ENCODE results near the gene CTDSP2. TPM values are rescaled to one million over a fixed set of nuclear protein-coding genes. Genes with fewer than 3 reads are reported as not detected.

The CTDSP2 gene
- total RNA-seq, 2 donors from 2014 or later, result 131 to 200 TPM

DNA sequence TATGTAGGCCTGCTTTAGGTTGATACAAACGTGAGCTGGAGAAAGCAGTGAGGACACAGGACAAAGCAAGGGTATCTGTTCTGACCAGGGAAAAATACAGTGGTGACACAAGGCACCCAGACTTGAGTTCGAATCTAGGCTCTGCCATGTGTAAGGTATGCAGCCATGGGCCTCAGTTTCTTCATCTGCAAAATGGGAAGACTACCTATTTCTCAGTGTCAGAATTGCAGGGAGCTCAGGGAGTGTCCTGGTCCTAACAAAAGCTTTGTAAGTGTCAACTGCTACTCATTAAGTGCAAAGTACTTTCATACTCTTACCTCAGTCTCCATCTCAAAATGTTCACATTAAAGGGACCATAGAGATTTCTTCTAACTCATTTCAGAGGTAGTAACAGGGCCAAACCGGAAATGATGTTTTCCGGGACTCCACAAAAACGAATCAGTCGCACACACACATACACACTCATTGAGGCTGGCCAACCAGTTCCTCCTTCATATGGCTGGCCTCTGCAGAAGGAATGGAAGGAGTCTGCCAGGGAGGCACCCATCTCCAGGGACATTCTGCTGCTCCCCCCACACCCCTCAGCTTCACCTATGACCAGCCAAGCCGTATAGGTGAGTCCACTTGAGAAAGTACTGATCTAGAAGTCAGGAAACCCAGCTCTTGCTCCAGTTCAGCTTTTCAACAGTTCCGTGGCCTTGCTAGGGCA, 7.8 kb downstream of the CTDSP2 start:
- H3K27me3 ChIP-seq, result no peaks in the 10 kb centered on the region
- DNase-seq, result no peak
- peak overlapping the region; percentile 66 for H3K27ac ChIP-seq
- H3K36me3 ChIP-seq, result no peaks in the 10 kb centered on the region
- H3K9ac ChIP-seq (ENCODE audit: low read depth in 2 of 2, low read length in 2 of 2), result peak overlapping the region in 1 of 2 donors; percentile 55
- no peak overlapping the region for H3K4me3 ChIP-seq
- H3K4me1 ChIP-seq, result peaks cover 91% of the 10 kb centered on the region
- H3K9me3 ChIP-seq, result no peaks in the 10 kb centered on the region
- intact Hi-C loops (cut with DNase I), result no loop called here
- TF ChIP-seq CTCF (IDR thresholded peaks at IDR 0.05), result no peak

DNA sequence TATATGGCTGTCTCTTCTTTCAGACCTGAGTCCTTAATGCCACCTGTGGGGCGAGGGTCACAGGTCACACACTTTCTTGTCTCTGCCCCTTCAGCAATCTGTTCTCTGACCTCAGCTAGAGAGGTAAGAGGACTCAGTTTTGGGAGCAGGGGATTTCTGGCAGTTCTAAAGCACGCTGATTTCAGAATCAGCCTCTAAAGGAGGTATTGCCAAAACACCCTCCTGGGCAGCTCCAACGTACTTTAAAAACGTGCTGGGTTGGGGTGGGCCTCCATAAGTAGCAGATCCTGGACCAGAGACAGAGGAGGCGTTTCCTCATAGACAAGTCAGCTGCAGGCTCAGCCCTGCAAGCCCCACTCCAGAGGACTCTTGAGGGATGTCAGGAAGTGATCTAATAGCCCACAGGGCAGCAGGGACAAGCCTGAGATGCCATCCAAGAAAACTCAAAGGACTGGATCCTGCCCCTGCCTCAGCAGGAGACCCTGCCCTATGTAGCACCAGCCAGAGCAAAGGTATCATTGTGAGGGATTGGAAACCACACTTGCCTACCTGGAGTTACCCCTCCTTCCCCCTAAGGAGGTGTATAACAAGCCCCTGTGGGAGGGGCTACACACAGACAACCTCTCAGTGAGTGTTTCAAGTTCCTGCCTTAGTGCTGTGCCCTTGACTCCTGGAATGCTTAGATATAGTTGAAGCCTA, 8.5 kb downstream of the CTDSP2 start:
- H3K9ac ChIP-seq (ENCODE audit: low read depth in 2 of 2, low read length in 2 of 2), result peak overlapping the region in 1 of 2 donors; percentile 55
- H3K4me3 ChIP-seq, result no peak overlapping the region
- no peak for DNase-seq
- no peaks in the 10 kb centered on the region for H3K36me3 ChIP-seq
- peak overlapping the region; percentile 66 for H3K27ac ChIP-seq
- no peaks in the 10 kb centered on the region for H3K9me3 ChIP-seq
- intact Hi-C loops (cut with DNase I), result no loop called here
- no peaks in the 10 kb centered on the region for H3K27me3 ChIP-seq
- H3K4me1 ChIP-seq, result peaks cover 84% of the 10 kb centered on the region
- no peak for TF ChIP-seq CTCF (IDR thresholded peaks at IDR 0.05)

DNA sequence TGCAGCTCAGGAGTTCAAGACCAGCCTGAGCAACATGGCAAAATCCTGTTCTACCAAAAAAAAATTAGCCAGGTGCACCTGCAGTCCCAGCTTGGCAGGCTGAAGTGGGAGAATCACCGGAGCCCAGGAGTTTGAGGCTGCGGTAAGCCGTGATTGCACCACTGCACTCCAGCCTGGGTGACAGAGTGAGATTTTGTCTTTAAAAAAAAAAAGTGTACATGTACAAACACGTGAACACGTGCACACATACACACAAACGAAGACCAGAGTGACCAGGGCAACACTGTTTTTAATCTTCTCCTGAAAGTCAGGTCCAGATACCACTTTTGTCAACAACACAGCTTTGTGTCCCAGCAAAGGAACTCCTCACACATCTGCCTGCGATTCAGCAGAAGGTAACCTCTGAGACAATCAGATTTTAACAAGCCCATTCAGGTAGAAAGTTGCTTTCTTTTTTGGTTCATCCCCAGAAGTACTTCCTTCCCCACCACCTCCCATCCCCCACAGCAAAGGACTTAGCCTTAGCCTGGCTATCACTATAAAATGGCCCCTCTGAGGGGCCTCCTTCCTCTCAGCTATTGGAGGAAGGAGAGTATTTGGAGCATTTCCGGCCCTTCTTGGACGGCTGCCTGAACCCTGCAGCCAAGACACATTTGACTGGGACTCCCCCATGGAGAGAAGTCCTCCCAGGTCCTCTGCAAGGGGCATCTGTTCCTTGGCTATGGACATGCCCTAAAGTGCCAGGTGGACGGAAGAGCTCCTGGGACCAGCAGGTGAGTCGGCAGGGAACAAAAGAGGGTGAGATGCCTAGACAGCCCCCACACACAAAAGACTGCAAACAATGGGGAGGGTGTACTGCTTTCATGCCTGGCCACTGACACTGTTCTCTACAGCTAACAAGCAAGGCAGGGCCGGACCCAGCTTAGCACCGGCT, 9.8 kb downstream of the CTDSP2 start:
- Histone ChIP-seq H3K36me3 (no peaks in the 10 kb centered on the region), H3K4me3 (no peak overlapping the region), H3K27ac (peak overlapping the region; percentile 66), H3K9ac (ENCODE audit: low read depth in 2 of 2, low read length in 2 of 2) (peak overlapping the region in 1 of 2 donors; percentile 66), H3K4me1 (peaks cover 85% of the 10 kb centered on the region), H3K27me3 (no peaks in the 10 kb centered on the region), H3K9me3 (no peaks in the 10 kb centered on the region)
- DNase-seq, result peak; percentile 80
- intact Hi-C loops (cut with DNase I), result no loop called here
- TF ChIP-seq CTCF (IDR thresholded peaks at IDR 0.05), result no peak

DNA sequence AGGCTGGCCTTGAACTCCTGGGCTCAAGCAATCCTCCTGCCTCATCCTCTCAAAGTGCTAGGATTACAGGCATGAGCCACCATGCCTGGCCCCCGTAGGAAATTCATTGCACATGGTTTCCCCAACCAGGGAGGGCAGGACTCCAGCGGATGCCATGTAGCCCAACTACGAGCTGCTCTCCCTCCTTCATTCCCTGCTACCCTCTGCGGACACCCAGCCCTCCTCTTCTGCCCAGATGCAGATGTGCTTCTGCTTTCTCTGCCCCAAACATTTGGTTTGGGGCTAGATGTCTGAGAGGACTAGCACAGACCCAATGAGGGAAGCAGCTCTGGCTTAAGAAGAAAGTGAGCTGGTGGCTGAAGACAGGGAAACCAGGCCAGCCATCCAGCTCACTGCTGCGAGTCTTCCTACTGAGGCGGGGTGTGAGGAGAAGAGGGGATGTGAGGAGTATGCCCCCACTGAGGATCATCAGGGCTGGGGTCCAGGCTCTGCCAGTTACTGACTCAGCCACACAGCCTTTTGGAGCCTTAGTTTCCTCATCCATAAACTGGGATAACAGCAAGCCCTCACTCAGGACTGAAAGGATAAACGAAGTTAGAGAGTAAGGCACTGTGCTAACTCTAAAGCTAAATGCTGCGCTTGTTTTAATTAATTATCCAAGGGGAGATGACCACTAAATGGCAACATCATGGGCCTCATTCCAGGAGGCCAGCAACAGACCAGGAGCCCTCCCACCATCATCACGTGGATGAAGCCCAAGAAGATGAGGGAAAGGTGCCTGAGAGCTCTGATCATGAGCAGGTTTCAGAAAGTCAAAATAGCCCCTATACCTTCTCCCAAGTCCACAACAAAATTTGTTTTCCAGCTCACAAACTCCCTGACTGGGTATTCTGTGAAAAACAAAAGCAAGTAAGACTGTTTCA, 10.9 kb downstream of the CTDSP2 start:
- Histone ChIP-seq H3K9me3 (no peaks in the 10 kb centered on the region), H3K4me3 (no peak overlapping the region), H3K36me3 (no peaks in the 10 kb centered on the region), H3K27me3 (no peaks in the 10 kb centered on the region), H3K9ac (ENCODE audit: low read depth in 2 of 2, low read length in 2 of 2) (peak overlapping the region in 1 of 2 donors; percentile 66), H3K27ac (peak overlapping the region; percentile 66), H3K4me1 (peaks cover 85% of the 10 kb centered on the region)
- DNase-seq, result no peak
- intact Hi-C loops (cut with DNase I), result no loop called here
- TF ChIP-seq CTCF (IDR thresholded peaks at IDR 0.05), result no peak

Measured in colonic mucosa (tissue), 4 donors.